ENCODE measurements around the gene CLPTM1. TPM values are rescaled to one million over a fixed set of nuclear protein-coding genes. Genes with fewer than 3 reads are reported as not detected.

The CLPTM1 gene
- polyA plus RNA-seq, 1 donor from 2014 or later, result 15.3 TPM

- no peak within 1 kb of the TSS for H3K27ac ChIP-seq (ENCODE audit: low read length)
- H3K79me2 ChIP-seq (replicated peaks; ENCODE audit: insufficient read depth, low read length), result no peaks in the 10 kb centered on the region
- no peak within 1 kb of the TSS for H3K9ac ChIP-seq (ENCODE audit: low read length)
- no peak within 1 kb of the TSS for H3K4me2 ChIP-seq (ENCODE audit: low read length)
- no peaks in the 10 kb centered on the region for H3K27me3 ChIP-seq (ENCODE audit: insufficient read depth, low read depth, low read length)
- no peaks in the 10 kb centered on the region for H4K20me1 ChIP-seq (ENCODE audit: insufficient read depth)
- no peak within 1 kb of the TSS for H2AFZ ChIP-seq (ENCODE audit: low read depth, low read length)
- H3K4me3 ChIP-seq (ENCODE audit: low read length), result no peak within 1 kb of the TSS
- no peak for TF ChIP-seq TAF1 (IDR thresholded peaks at IDR 0.05; ENCODE audit: low read depth)
- no peak for TF ChIP-seq RAD21 (conservative IDR thresholded peaks at IDR 0.05)
- no peaks in the 10 kb centered on the region for H3F3A ChIP-seq (ENCODE audit: insufficient read depth, low read length, poor library complexity, severe bottlenecking)
- no peaks in the 10 kb centered on the region for H3K9me3 ChIP-seq (ENCODE audit: low read length)
- H3K9me2 ChIP-seq (ENCODE audit: insufficient read depth, low read length), result no peaks in the 10 kb centered on the region
- H3K36me3 ChIP-seq (ENCODE audit: insufficient read depth, low read length), result no peaks in the 10 kb centered on the region
Observed at GRCh38 chr19:44942067-44942571, 13.1 kb upstream of the CLPTM1 start, which contains the start of gene APOC4. TSS of gene APOC4 (plus strand) at chr19:44942237. CDS start at chr19:44942278, 41 bp downstream.

- Histone ChIP-seq H3F3A (ENCODE audit: insufficient read depth, low read length, poor library complexity, severe bottlenecking) (no peaks in the 10 kb centered on the region), H2AFZ (ENCODE audit: low read depth, low read length) (no peak overlapping the region), H3K27ac (ENCODE audit: low read length) (no peak overlapping the region), H3K79me2 (replicated peaks; ENCODE audit: insufficient read depth, low read length) (no peaks in the 10 kb centered on the region), H3K36me3 (ENCODE audit: insufficient read depth, low read length) (no peaks in the 10 kb centered on the region), H3K9ac (ENCODE audit: low read length) (no peak overlapping the region), H3K4me2 (ENCODE audit: low read length) (no peak overlapping the region), H3K9me3 (ENCODE audit: low read length) (no peaks in the 10 kb centered on the region), H4K20me1 (ENCODE audit: insufficient read depth) (no peaks in the 10 kb centered on the region), H3K9me2 (ENCODE audit: insufficient read depth, low read length) (no peaks in the 10 kb centered on the region), H3K27me3 (ENCODE audit: insufficient read depth, low read depth, low read length) (no peaks in the 10 kb centered on the region), H3K4me3 (ENCODE audit: low read length) (no peak overlapping the region)
- TF ChIP-seq MXI1 (conservative IDR thresholded peaks at IDR 0.05; ENCODE audit: poor library complexity, severe bottlenecking), result no peak
- TF ChIP-seq, protein P1, sequence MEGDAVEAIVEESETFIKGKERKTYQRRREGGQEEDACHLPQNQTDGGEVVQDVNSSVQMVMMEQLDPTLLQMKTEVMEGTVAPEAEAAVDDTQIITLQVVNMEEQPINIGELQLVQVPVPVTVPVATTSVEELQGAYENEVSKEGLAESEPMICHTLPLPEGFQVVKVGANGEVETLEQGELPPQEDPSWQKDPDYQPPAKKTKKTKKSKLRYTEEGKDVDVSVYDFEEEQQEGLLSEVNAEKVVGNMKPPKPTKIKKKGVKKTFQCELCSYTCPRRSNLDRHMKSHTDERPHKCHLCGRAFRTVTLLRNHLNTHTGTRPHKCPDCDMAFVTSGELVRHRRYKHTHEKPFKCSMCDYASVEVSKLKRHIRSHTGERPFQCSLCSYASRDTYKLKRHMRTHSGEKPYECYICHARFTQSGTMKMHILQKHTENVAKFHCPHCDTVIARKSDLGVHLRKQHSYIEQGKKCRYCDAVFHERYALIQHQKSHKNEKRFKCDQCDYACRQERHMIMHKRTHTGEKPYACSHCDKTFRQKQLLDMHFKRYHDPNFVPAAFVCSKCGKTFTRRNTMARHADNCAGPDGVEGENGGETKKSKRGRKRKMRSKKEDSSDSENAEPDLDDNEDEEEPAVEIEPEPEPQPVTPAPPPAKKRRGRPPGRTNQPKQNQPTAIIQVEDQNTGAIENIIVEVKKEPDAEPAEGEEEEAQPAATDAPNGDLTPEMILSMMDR (IDR thresholded peaks at IDR 0.05; ENCODE audit: poor library complexity, severe bottlenecking), result no peak
- no peak for TF ChIP-seq EZH2 (IDR thresholded peaks at IDR 0.05; ENCODE audit: borderline replicate concordance, insufficient read depth, low read length, poor library complexity, severe bottlenecking)
- no peak for TF ChIP-seq POLR2AphosphoS5 (IDR thresholded peaks at IDR 0.05)
- no peak for TF ChIP-seq SMC3 (conservative IDR thresholded peaks at IDR 0.05; ENCODE audit: poor library complexity)
- TF ChIP-seq TAF1 (IDR thresholded peaks at IDR 0.05; ENCODE audit: low read depth), result no peak
- TF ChIP-seq, protein P2, sequence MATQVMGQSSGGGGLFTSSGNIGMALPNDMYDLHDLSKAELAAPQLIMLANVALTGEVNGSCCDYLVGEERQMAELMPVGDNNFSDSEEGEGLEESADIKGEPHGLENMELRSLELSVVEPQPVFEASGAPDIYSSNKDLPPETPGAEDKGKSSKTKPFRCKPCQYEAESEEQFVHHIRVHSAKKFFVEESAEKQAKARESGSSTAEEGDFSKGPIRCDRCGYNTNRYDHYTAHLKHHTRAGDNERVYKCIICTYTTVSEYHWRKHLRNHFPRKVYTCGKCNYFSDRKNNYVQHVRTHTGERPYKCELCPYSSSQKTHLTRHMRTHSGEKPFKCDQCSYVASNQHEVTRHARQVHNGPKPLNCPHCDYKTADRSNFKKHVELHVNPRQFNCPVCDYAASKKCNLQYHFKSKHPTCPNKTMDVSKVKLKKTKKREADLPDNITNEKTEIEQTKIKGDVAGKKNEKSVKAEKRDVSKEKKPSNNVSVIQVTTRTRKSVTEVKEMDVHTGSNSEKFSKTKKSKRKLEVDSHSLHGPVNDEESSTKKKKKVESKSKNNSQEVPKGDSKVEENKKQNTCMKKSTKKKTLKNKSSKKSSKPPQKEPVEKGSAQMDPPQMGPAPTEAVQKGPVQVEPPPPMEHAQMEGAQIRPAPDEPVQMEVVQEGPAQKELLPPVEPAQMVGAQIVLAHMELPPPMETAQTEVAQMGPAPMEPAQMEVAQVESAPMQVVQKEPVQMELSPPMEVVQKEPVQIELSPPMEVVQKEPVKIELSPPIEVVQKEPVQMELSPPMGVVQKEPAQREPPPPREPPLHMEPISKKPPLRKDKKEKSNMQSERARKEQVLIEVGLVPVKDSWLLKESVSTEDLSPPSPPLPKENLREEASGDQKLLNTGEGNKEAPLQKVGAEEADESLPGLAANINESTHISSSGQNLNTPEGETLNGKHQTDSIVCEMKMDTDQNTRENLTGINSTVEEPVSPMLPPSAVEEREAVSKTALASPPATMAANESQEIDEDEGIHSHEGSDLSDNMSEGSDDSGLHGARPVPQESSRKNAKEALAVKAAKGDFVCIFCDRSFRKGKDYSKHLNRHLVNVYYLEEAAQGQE (IDR thresholded peaks at IDR 0.05; ENCODE audit: borderline replicate concordance), result no peak
- TF ChIP-seq EP300 (conservative IDR thresholded peaks at IDR 0.05; ENCODE audit: poor library complexity, severe bottlenecking), result no peak
Observed at GRCh38 chr19:44943801-44944249, 11.4 kb upstream of the CLPTM1 start.
